Measurements from ENCODE around the gene P2RX2. TPM values are rescaled to one million over a fixed set of nuclear protein-coding genes. Genes with fewer than 3 reads are reported as not detected.

P2RX2 gene
- total RNA-seq, 1 donor from 2014 or later, result not detected

DNA sequence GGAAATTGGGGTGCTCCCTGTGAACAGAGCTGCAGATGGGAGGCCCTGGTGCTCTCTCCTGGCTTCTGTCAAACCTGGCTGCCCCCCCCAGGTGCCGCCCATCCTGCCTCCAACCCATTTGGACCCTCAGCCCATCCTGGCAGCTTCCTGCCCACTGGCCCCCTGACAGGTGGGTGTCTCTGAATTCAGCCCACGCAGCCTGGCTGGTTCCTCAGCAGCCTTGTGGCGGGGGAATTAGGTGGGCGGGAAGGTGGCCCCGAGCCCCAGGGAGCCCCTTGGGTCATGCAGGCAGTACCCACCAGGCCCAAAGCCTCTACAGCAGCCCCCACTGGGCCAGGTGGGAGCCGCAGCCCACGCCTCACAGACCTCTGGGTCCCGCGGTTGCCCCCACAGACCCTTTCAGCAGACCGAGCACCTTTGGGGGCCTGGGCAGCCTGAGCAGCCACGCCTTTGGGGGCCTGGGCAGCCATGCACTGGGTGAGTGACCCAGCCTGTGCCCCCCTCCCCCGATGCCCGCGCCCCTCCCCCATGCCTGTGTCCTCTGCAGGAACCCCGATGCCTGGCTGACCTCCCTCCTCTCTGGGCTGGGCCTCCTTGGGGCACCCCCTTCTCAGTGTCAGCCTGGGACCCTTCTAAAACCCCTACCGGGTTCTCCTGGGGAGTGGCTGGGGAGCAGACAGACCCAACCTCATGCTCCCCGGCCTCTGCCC, 37.1 kb upstream of the P2RX2 start:
- H3K27me3 ChIP-seq (ENCODE audit: control insufficient read depth, insufficient read depth, low read length), result peaks cover 26% of the 10 kb centered on the region

DNA sequence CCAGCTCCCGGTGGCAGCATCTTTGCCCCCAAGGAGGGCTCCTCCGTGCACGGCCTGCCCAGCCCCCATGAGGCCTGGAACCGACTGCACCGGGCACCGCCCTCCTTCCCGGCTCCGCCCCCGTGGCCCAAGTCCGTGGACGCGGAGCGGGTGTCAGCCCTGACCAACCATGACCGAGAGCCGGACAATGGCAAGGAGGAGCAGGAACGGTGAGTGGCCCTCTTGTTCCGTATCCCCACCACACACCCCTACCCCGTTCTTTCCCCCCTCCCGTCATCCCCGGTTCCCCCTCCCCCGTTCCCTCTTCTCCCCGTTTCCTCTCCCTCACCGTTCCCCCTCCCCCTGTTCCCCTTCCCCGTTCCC, 36.5 kb upstream of the P2RX2 start:
- DNase-seq (ENCODE audit: low read depth), result no peak
- H3K27me3 ChIP-seq (ENCODE audit: control insufficient read depth, insufficient read depth, low read length), result peaks cover 29% of the 10 kb centered on the region

More for the DNA sequence above, 37.1 kb upstream of the P2RX2 start:
- no peak overlapping the region for H3K4me3 ChIP-seq (ENCODE audit: low read depth, low read length)
- TF ChIP-seq, protein P1, sequence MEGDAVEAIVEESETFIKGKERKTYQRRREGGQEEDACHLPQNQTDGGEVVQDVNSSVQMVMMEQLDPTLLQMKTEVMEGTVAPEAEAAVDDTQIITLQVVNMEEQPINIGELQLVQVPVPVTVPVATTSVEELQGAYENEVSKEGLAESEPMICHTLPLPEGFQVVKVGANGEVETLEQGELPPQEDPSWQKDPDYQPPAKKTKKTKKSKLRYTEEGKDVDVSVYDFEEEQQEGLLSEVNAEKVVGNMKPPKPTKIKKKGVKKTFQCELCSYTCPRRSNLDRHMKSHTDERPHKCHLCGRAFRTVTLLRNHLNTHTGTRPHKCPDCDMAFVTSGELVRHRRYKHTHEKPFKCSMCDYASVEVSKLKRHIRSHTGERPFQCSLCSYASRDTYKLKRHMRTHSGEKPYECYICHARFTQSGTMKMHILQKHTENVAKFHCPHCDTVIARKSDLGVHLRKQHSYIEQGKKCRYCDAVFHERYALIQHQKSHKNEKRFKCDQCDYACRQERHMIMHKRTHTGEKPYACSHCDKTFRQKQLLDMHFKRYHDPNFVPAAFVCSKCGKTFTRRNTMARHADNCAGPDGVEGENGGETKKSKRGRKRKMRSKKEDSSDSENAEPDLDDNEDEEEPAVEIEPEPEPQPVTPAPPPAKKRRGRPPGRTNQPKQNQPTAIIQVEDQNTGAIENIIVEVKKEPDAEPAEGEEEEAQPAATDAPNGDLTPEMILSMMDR (IDR thresholded peaks at IDR 0.05; ENCODE audit: insufficient read depth, low read length, poor library complexity, severe bottlenecking), result no peak
- peaks cover 2% of the 10 kb centered on the region for H3K36me3 ChIP-seq (ENCODE audit: control insufficient read depth, insufficient read depth, low read length)
- no peak for DNase-seq (ENCODE audit: low read depth)

DNA sequence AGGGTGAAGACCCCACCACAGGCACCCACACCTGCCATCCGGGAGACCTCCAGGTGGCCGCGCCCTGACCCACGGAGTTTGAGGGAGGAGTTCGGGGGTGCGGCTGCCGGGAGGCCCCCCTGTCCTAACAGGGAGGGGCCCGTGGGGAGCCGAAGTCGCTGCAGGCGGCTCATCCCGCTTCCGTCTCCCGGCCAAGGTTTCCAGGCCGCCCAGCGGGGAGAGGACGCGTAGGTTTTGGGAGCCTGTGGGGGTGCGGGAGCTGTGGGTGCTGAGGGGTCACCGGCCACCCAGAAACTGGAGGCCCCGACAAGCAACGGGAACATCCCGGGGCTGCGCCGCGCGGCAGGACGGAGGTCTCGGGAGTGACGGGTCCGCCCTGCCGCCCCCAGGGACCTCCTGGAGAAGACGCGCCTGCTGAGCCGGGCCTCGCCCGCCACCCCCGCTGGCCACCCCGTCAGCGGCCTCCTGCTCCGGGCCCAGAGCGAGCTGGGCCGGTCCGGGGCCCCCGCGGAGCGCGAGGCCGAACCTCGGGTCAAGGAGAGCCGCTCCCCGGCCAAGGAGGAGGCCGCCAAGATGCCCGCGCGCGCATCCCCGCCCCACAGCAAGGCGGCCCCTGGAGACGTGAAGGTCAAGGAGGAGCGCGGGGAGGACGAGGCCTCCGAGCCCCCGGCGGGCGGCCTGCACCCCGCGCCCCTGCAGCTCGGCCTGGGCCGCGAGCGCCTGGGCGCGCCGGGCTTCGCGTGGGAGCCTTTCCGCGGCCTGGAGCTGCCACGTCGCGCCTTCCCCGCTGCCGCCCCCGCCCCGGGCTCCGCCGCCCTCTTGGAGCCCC, 35.8 kb upstream of the P2RX2 start:
- TF ChIP-seq, protein P1 (IDR thresholded peaks at IDR 0.05; ENCODE audit: insufficient read depth, low read length, poor library complexity, severe bottlenecking), result no peak
- H3K4me3 ChIP-seq (ENCODE audit: low read depth, low read length), result no peak overlapping the region
- peaks cover 30% of the 10 kb centered on the region for H3K27me3 ChIP-seq (ENCODE audit: control insufficient read depth, insufficient read depth, low read length)
- DNase-seq (ENCODE audit: low read depth), result no peak
- no peaks in the 10 kb centered on the region for H3K36me3 ChIP-seq (ENCODE audit: control insufficient read depth, insufficient read depth, low read length)

More for the DNA sequence above, 36.5 kb upstream of the P2RX2 start:
- no peak overlapping the region for H3K4me3 ChIP-seq (ENCODE audit: low read depth, low read length)
- TF ChIP-seq, protein P1 (IDR thresholded peaks at IDR 0.05; ENCODE audit: insufficient read depth, low read length, poor library complexity, severe bottlenecking), result no peak
- peaks cover 2% of the 10 kb centered on the region for H3K36me3 ChIP-seq (ENCODE audit: control insufficient read depth, insufficient read depth, low read length)

DNA sequence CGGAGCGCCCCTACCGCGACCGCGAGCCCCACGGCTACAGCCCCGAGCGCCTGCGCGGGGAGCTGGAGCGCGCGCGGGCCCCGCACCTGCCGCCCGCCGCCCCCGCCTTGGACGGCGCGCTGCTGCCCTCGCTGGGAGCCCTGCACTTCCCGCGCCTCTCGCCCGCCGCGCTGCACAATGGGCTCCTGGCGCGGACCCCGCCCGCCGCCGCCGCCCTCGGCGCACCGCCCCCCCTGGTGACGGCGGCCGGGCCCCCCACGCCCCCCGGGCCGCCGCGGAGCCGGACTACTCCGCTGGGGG, 35.2 kb upstream of the P2RX2 start:
- DNase-seq (ENCODE audit: low read depth), result no peak
- TF ChIP-seq, protein P1 (IDR thresholded peaks at IDR 0.05; ENCODE audit: insufficient read depth, low read length, poor library complexity, severe bottlenecking), result no peak
- H3K27me3 ChIP-seq (ENCODE audit: control insufficient read depth, insufficient read depth, low read length), result peaks cover 31% of the 10 kb centered on the region

DNA sequence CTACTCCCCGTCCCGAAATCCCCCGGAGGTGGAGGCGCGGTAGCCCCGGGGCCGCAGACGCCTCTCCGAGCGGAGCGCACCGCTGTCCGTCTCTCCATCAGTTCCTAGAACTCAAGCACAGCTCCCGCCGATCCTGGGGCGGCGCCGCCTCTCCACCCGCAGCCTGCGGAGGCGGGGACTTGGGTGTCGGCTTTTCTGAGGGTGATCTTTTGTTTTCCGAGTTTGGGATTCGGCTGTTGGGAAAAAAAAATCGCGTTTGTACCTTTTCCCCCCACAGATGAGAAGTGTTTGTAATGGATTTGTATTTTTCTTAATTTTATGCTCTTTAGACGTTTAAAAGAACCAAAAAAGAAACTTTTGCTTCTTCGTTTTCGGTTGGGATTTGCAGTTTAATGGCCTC, 34.8 kb upstream of the P2RX2 start:
- Histone ChIP-seq H3K36me3 (ENCODE audit: control insufficient read depth, insufficient read depth, low read length) (no peaks in the 10 kb centered on the region), H3K4me3 (ENCODE audit: low read depth, low read length) (no peak overlapping the region), H3K27me3 (ENCODE audit: control insufficient read depth, insufficient read depth, low read length) (peaks cover 35% of the 10 kb centered on the region)
- TF ChIP-seq, protein P1 (IDR thresholded peaks at IDR 0.05; ENCODE audit: insufficient read depth, low read length, poor library complexity, severe bottlenecking), result no peak
- DNase-seq (ENCODE audit: low read depth), result no peak

More for the DNA sequence above, 35.2 kb upstream of the P2RX2 start:
- Histone ChIP-seq H3K36me3 (ENCODE audit: control insufficient read depth, insufficient read depth, low read length) (no peaks in the 10 kb centered on the region), H3K4me3 (ENCODE audit: low read depth, low read length) (no peak overlapping the region)

Measured in kidney epithelial cell (primary cell).